Psoas muscle (tissue), 8 donors: ENCODE measurements around the gene RALGDS. TPM values are rescaled to one million over a fixed set of nuclear protein-coding genes. Genes with fewer than 3 reads are reported as not detected.
A peak's percentile ranks its signal among the peaks of the same experiment; 100 is the strongest.

Source experiments
- ATAC-seq, 4 donors: fragments of 200-7000 bp; cut with Tn5 transposase; one replicate each; pipeline ENCODE4 v1.9.1; 2020; ENCODE audit warnings: moderate library complexity in 3 of 4, mild to moderate bottlenecking in 2 of 4
- DNase-seq, 2 donors: peaks; one replicate each; pipeline ENCODE4 v3.0.0-alpha.2; 2020
- H3K27ac ChIP-seq: fragments of 200-600 bp; one replicate; pipeline ENCODE4 v1.8.0; 2022
- H3K27me3 ChIP-seq, 3 donors: fragments of 200-600 bp in 1 of 3; one replicate each; pipeline versions ENCODE4 v1.6.1 to v1.8.0; 2013 to 2022; ENCODE audit warnings: low read length in 2 of 3, mild to moderate bottlenecking in 2 of 3, moderate library complexity in 1 of 3; ENCODE audit not compliant: insufficient read depth in 3 of 3
- H3K36me3 ChIP-seq, 2 donors: fragments of 200-600 bp in 1 of 2; one replicate each; pipeline versions ENCODE4 v1.6.1 to v1.8.0; 2013 to 2022; ENCODE audit warnings: low read depth in 1 of 2, mild to moderate bottlenecking in 1 of 2, moderate library complexity in 1 of 2; ENCODE audit not compliant: insufficient read depth in 1 of 2
- H3K4me1 ChIP-seq: fragments of 200-600 bp; one replicate; pipeline ENCODE4 v1.8.0; 2022
- H3K4me3 ChIP-seq: fragments of 200-600 bp; one replicate; pipeline ENCODE4 v1.8.0; 2022; ENCODE audit warnings: mild to moderate bottlenecking
- H3K9me3 ChIP-seq: fragments of 200-600 bp; one replicate; pipeline ENCODE4 v1.8.0; 2022
- CTCF ChIP-seq: fragments of 200-600 bp; IDR thresholded peaks from one replicate; pipeline ENCODE4 v1.8.0; 2022; ENCODE audit warnings: antibody characterized with exemption
- WGBS, 3 donors: extraction: QIAGEN DNeasy Blood & Tissue Kit; methylation state at CpG; one replicate each; pipeline versions ENCODE4 v1.1.6 to v1.1.7; 2013; 5-methylcytosine and 5-hydroxymethylcytosine counted together
- intact Hi-C, 2 donors: fragments of 100-400 bp; cut with DNase I; formaldehyde crosslinking; loops; one replicate each; pipeline versions ENCODE4 v1.11.0 to v1.14.2; 2022
- polyA plus RNA-seq, 3 donors: library from polyadenylated mRNA; stranded (reverse); fragments of 200-250 nt; gene quantifications; one replicate each; pipeline ENCODE4 v1.2.3, GENCODE V29; 2013
- total RNA-seq, 4 donors: library from RNA; stranded (reverse); fragmentation: NEBNext Ultra II Directional in 2 of 4; extraction: Animal tissue kit (Norgen Biotek cat#: 25700) in 2 of 4; gene quantifications; one replicate each; pipeline versions ENCODE4 v1.2.1 to v1.2.4, GENCODE V29; 2021 to 2023
- donor health status: healthy with polysubstance abuse.
- donor health status: DM: no; HTN: no; CAD: no; lungs with moderate emphysema.
- donor health status: Bipolar disorder and iron deficiency.
- donor health status: healthy.
- donor health status: DM: yes; HTN: yes; CAD: no.
- donor health status: DM: no; HTN: no; CAD: no.
- donor health status: DM: no; HTN: no; CAD: no.
- donor health status: DM: yes; HTN: yes; CAD: no.

Gene RALGDS
- total and polyA plus RNA-seq, 7 donors: 12.3 to 64.6 (median 20.5) TPM

- TF ChIP-seq CTCF: no peak
- Histone ChIP-seq H3K27me3 (no peaks in the 10 kb centered on the region), H3K36me3 (no peaks in the 10 kb centered on the region), H3K9me3 (no peaks in the 10 kb centered on the region), H3K4me1 (peaks cover 61% of the 10 kb centered on the region), H3K27ac (peak overlapping the region; percentile 90), H3K4me3 (peak overlapping the region; percentile 59)
- intact Hi-C loops: no loop called here
- DNase-seq (peak in 1 of 2 donors; percentile 50), ATAC-seq (peak; percentile 0 to 37 (median 24))
- 39 to 74% (median 44%) methylated on average over 16 to 17 of the region's 17 CpGs for WGBS, 3 donors
These were observed 5.8 kb upstream of the RALGDS start for GRCh38 chr9:133126697-133127339.

- WGBS, 3 donors: 6 to 14% (median 7%) methylated on average over 23 to 24 of the region's 24 CpGs
- DNase-seq: peak; percentile 57 to 67
These were observed 5.1 kb upstream of the RALGDS start for GRCh38 chr9:133125941-133126696.

GRCh38 chr9:133124907-133125275 is 3.9 kb upstream of the RALGDS start:
- DNase-seq: no peak
- Histone ChIP-seq H3K36me3 (no peaks in the 10 kb centered on the region), H3K9me3 (no peaks in the 10 kb centered on the region), H3K4me1 (peaks cover 57% of the 10 kb centered on the region), H3K4me3 (no peak overlapping the region), H3K27me3 (no peaks in the 10 kb centered on the region), H3K27ac (no peak overlapping the region)
- TF ChIP-seq CTCF: no peak
- 58 to 75% (median 60%) methylated on average over 2 of the region's 2 CpGs for WGBS, 3 donors
- intact Hi-C loops: no loop called here
- no peak for ATAC-seq

More at GRCh38 chr9:133125941-133126696, 5.1 kb upstream of the RALGDS start:
- Histone ChIP-seq H3K27me3 (no peaks in the 10 kb centered on the region), H3K4me1 (peaks cover 59% of the 10 kb centered on the region), H3K4me3 (peak overlapping the region; percentile 59), H3K9me3 (no peaks in the 10 kb centered on the region), H3K27ac (peak overlapping the region; percentile 90), H3K36me3 (no peaks in the 10 kb centered on the region)
- peak; percentile 18 to 32 (median 23) for ATAC-seq
- intact Hi-C loops: no loop called here
- no peak for TF ChIP-seq CTCF

GRCh38 chr9:133124123-133124906 is 3.3 kb upstream of the RALGDS start:
- H3K4me3 ChIP-seq: no peak overlapping the region
- H3K27me3 ChIP-seq: no peaks in the 10 kb centered on the region
- 91 to 97% (median 93%) methylated on average over 8 of the region's 8 CpGs for WGBS, 3 donors
- no peaks in the 10 kb centered on the region for H3K9me3 ChIP-seq
- H3K4me1 ChIP-seq: peaks cover 63% of the 10 kb centered on the region
- TF ChIP-seq CTCF: no peak
- no peak overlapping the region for H3K27ac ChIP-seq
- peak in 1 of 2 donors; percentile 54 for DNase-seq
- intact Hi-C loops: no loop called here
- ATAC-seq: no peak
- no peaks in the 10 kb centered on the region for H3K36me3 ChIP-seq
